ENCODE measurements around the gene MSRB1. TPM values are rescaled to one million over a fixed set of nuclear protein-coding genes. Genes with fewer than 3 reads are reported as not detected.

The MSRB1 gene
- total RNA-seq, 1 donor from 2014 or later, result 14.1 TPM

DNA sequence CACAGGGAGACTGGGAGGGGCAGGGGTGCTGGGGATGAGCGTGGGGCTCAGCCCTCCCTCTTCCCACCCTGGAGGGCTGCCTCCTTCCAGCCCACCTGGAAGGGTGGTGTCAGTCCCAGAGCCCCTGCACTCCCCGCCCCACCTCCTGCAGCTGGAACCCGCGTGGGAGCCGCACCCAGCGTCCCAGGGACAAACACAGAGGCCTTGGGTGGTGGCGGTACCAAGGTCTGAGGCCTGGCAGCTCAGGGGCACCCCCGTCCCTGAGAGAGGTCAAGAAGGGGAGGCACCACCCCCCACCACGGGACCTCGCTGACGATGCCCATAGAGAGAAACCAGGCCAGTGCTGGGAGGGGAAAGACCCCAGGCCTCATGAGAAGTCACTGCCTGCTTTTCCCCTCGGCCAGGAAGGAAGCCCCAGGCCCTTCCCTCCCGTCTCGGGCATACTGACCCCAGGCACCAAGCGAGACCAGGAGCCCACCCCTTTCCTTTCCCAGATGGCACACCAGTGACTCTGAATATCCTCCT lies 28.9 kb downstream of the MSRB1 start:
- DNase-seq (ENCODE audit: low spot score in 2 of 2, unreplicated experiment in 2 of 2), result no peak
- H3K36me3 Mint-ChIP-seq, result no peaks in the 10 kb centered on the region
- no peak overlapping the region for H3K4me3 Mint-ChIP-seq
- peaks cover 2% of the 10 kb centered on the region for H3K4me1 Mint-ChIP-seq
- H3K9me3 Mint-ChIP-seq, result no peaks in the 10 kb centered on the region
- no peak overlapping the region for H3K27ac Mint-ChIP-seq
- H3K27me3 Mint-ChIP-seq (ENCODE audit: low read depth), result peaks cover 49% of the 10 kb centered on the region
- TF ChIP-seq, protein P1, sequence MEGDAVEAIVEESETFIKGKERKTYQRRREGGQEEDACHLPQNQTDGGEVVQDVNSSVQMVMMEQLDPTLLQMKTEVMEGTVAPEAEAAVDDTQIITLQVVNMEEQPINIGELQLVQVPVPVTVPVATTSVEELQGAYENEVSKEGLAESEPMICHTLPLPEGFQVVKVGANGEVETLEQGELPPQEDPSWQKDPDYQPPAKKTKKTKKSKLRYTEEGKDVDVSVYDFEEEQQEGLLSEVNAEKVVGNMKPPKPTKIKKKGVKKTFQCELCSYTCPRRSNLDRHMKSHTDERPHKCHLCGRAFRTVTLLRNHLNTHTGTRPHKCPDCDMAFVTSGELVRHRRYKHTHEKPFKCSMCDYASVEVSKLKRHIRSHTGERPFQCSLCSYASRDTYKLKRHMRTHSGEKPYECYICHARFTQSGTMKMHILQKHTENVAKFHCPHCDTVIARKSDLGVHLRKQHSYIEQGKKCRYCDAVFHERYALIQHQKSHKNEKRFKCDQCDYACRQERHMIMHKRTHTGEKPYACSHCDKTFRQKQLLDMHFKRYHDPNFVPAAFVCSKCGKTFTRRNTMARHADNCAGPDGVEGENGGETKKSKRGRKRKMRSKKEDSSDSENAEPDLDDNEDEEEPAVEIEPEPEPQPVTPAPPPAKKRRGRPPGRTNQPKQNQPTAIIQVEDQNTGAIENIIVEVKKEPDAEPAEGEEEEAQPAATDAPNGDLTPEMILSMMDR (IDR thresholded peaks at IDR 0.05; ENCODE audit: unreplicated experiment), result no peak

DNA sequence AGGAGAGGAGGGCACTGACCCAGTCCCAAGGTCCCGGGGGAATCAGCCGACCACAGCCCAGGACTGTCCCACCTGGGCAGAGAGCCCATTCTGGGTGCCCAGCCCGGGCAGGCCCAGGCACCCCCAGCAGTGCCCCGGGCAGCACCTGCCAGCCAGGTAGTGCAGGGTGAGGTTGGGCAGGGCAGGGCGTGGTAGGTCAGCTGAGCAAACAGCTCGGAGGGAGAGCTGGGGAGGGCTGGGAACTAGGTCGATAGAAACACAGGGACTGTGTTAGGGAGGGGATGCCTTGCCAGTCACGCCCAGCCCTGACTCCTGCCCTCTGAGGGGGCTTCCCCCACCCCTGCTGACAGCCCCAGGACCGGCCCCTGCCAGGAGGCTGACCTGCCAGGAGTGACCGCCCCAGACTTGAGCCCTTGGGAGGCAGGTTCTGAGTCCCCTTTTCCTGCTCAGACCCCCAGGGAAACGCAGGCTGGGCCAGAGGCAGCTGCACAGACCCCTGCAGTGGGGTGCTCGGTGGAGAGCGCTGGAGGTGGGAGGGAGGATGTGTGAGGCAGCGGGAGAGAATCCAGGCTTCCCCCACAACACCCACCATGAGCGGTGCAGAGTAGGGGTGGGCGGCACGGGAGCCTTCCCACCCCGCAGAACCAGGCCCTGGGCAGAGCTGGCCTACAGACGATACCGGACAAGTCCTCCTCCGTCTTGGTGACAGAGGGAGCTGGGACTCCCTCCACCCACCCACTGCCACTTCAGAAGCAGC lies 29.5 kb downstream of the MSRB1 start:
- DNase-seq (ENCODE audit: low spot score in 2 of 2, unreplicated experiment in 2 of 2), result no peak
- Mint-ChIP-seq H3K27ac (no peak overlapping the region), H3K4me1 (peaks cover 2% of the 10 kb centered on the region), H3K27me3 (ENCODE audit: low read depth) (peaks cover 46% of the 10 kb centered on the region), H3K4me3 (no peak overlapping the region), H3K9me3 (no peaks in the 10 kb centered on the region), H3K36me3 (no peaks in the 10 kb centered on the region)
- TF ChIP-seq, protein P1 (IDR thresholded peaks at IDR 0.05; ENCODE audit: unreplicated experiment), result no peak

DNA sequence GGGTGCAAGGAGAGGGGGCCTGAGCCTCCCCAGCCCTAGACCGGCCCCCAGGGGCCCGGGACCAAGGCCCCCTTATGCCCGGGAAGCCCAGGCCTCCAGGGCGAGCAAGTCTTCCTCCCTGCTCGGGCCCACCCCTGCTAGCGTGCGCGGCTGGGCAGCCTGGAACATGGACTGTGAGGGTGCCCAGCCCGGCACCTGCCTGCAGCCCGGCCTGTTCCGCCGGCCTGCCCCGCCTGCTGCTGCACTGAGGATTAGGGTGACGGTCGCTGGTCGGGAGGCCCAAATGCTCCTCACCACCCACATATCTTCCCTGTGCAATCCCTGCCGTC lies 30.8 kb downstream of the MSRB1 start:
- no peak for DNase-seq (ENCODE audit: low spot score in 2 of 2, unreplicated experiment in 2 of 2)
- peaks cover 2% of the 10 kb centered on the region for H3K4me1 Mint-ChIP-seq
- H3K27ac Mint-ChIP-seq, result no peak overlapping the region
- H3K9me3 Mint-ChIP-seq, result no peaks in the 10 kb centered on the region
- no peak overlapping the region for H3K4me3 Mint-ChIP-seq
- TF ChIP-seq, protein P1 (IDR thresholded peaks at IDR 0.05; ENCODE audit: unreplicated experiment), result no peak
- H3K36me3 Mint-ChIP-seq, result no peaks in the 10 kb centered on the region
- H3K27me3 Mint-ChIP-seq (ENCODE audit: low read depth), result peaks cover 39% of the 10 kb centered on the region

DNA sequence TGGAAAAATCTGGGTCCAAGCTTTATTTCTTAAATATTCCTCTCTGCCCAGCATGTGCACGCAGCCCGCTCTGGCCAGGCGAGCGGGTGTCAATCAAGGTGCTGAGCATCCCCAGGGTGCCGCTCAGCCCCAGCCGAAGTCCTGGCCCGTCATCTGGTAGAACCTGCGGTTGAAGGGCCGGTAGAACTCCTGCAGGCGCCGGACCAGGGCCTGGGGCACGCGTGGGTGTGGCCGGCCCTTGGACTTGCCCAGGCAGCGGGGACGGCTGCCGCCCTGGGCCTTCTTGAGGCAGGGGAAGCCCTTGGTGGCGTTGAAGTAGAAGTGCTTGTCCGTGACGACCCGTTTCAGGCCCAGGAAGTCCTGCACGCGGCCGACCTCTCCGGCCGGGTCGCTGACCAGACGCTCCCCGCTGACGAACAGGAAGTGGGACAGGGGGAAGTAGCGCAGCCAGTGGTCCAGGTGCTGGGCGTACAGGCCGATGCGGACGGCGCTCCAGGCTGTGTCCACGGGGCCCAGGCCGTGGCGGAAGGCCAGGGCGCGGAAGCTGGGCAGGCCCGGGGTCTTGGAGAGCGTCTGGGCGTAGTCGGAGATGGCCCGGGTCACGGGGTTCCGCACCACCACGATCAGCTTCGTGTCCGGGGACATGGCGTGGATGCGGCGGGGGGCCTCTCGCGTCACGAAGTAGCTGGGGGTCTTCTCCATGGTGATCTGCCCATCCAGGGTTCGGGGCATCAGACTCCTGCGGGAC lies 31.4 kb downstream of the MSRB1 start:
- peaks cover 2% of the 10 kb centered on the region for H3K4me1 Mint-ChIP-seq
- TF ChIP-seq, protein P1 (IDR thresholded peaks at IDR 0.05; ENCODE audit: unreplicated experiment), result no peak
- no peaks in the 10 kb centered on the region for H3K36me3 Mint-ChIP-seq
- H3K27ac Mint-ChIP-seq, result no peak overlapping the region
- no peak overlapping the region for H3K4me3 Mint-ChIP-seq
- H3K9me3 Mint-ChIP-seq, result no peaks in the 10 kb centered on the region
- peaks cover 36% of the 10 kb centered on the region for H3K27me3 Mint-ChIP-seq (ENCODE audit: low read depth)
- no peak for DNase-seq (ENCODE audit: low spot score in 2 of 2, unreplicated experiment in 2 of 2)

DNA sequence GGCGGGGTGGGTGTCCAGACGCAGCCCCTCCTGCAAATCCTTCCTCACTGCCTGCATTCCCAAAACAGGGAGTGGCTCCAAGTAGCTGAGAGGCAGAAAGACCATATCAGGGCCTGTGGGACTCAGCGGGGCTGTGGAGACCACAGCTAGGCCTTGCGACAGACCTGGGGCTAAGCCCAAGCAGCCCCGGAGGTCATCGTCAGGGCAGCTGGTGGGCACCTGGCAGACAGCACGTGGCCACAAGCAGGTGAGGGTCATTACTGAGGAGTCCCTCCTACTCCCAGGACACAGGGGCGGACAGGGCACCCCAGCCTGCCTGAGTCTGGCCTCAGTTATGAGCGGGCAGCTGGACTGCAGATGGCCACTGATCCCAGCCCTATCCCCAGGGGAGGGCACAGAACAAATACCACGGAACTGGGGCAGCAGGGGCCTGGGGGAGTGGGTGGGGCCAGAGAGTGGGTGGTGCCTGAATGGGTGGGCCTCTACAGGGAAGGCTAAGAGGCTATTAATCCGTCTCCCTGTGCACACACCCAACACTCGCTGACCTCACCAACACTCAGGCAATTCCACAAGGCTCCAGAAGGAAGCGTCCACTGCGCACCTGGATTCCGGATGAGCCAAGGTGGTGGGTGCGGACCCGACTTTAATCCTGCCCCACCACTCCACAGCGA lies 33.3 kb downstream of the MSRB1 start:
- no peak overlapping the region for H3K4me3 Mint-ChIP-seq
- H3K4me1 Mint-ChIP-seq, result no peaks in the 10 kb centered on the region
- no peak overlapping the region for H3K27ac Mint-ChIP-seq
- H3K27me3 Mint-ChIP-seq (ENCODE audit: low read depth), result peaks cover 21% of the 10 kb centered on the region
- no peaks in the 10 kb centered on the region for H3K36me3 Mint-ChIP-seq
- TF ChIP-seq, protein P1 (IDR thresholded peaks at IDR 0.05; ENCODE audit: unreplicated experiment), result no peak
- H3K9me3 Mint-ChIP-seq, result no peaks in the 10 kb centered on the region
- no peak for DNase-seq (ENCODE audit: low spot score in 2 of 2, unreplicated experiment in 2 of 2)

Data from mesothelial cell of epicardium (in vitro differentiated cells).